Neural cell (in vitro differentiated cells): ENCODE data around the gene SLCO2A1. TPM values are rescaled to one million over a fixed set of nuclear protein-coding genes. Genes with fewer than 3 reads are reported as not detected.

Experiments used
- H2AFZ ChIP-seq: fragments of 200-600, 300-800 bp; sonication (generic), shearing (Covaris generic); 2 replicates; pipeline ENCODE4 v1.6.0; 2014; ENCODE audit warnings: low read depth, mild to moderate bottlenecking, antibody characterized with exemption, low read length, moderate library complexity
- H3F3A ChIP-seq: fragments of 200-600 bp; shearing (Covaris generic); 2 replicates; pipeline ENCODE4 v1.6.1; 2016; ENCODE audit warnings: mild to moderate bottlenecking, moderate library complexity, mixed read lengths, antibody characterized with exemption, low read length; ENCODE audit not compliant: insufficient read depth, poor library complexity, severe bottlenecking
- H3K27ac ChIP-seq: fragments of 200-600, 300-800 bp; sonication (generic), shearing (Covaris generic); 2 replicates; pipeline ENCODE4 v1.5.1; 2014; ENCODE audit warnings: mild to moderate bottlenecking, low read length, moderate library complexity
- H3K27me3 ChIP-seq: fragments of 300-800, 200-600 bp; sonication (generic), shearing (Covaris generic); 2 replicates; pipeline ENCODE4 v1.6.0; 2014; ENCODE audit warnings: mild to moderate bottlenecking, low read depth, low read length, moderate library complexity; ENCODE audit not compliant: insufficient read depth
- H3K36me3 ChIP-seq: fragments of 300-800, 200-600 bp; sonication (generic), shearing (Covaris generic); 2 replicates; pipeline ENCODE4 v1.5.1; 2014; ENCODE audit warnings: mild to moderate bottlenecking, antibody characterized with exemption, low read length, moderate library complexity; ENCODE audit not compliant: insufficient read depth
- H3K4me2 ChIP-seq: fragments of 300-800, 200-600 bp; sonication (generic), shearing (Covaris generic); 2 replicates; pipeline ENCODE4 v1.6.0; 2014; ENCODE audit warnings: mild to moderate bottlenecking, low read length
- H3K4me3 ChIP-seq: fragments of 300-800, 200-600 bp; sonication (generic), shearing (Covaris generic); 2 replicates; pipeline ENCODE4 v1.5.1; 2014; ENCODE audit warnings: mild to moderate bottlenecking, low read length, moderate library complexity
- H3K79me2 ChIP-seq: fragments of 200-600 bp; shearing (Covaris generic); replicated peaks from 2 replicates; pipeline ENCODE4 v1.6.0; 2014; ENCODE audit warnings: mild to moderate bottlenecking, low read length, moderate library complexity; ENCODE audit not compliant: insufficient read depth
- H3K9ac ChIP-seq: fragments of 300-800, 200-600 bp; sonication (generic), shearing (Covaris generic); 2 replicates; pipeline ENCODE4 v1.6.1; 2016; ENCODE audit warnings: mild to moderate bottlenecking, low read length, mixed read lengths
- H3K9me2 ChIP-seq: fragments of 200-600 bp; shearing (Covaris generic); 2 replicates; pipeline ENCODE4 v1.6.1; 2016; ENCODE audit warnings: mild to moderate bottlenecking, low read length, mixed read lengths; ENCODE audit not compliant: insufficient read depth
- H3K9me3 ChIP-seq: fragments of 200-600, 300-800 bp; sonication (generic), shearing (Covaris generic); 2 replicates; pipeline ENCODE4 v1.6.1; 2016; ENCODE audit warnings: mild to moderate bottlenecking, mixed run types, low read length, moderate library complexity, mixed read lengths
- H4K20me1 ChIP-seq: fragments of 200-600 bp; shearing (Covaris generic); 2 replicates; pipeline ENCODE4 v1.6.1; 2016; ENCODE audit warnings: mild to moderate bottlenecking, mixed run types; ENCODE audit not compliant: insufficient read depth
- CTCF ChIP-seq: fragments of 450-650 bp; IDR thresholded peaks from 2 replicates; pipeline ENCODE4 v1.5.1; 2014; ENCODE audit warnings: antibody characterized with exemption, mild to moderate bottlenecking, moderate library complexity; ENCODE audit not compliant: poor library complexity, severe bottlenecking
- EP300 ChIP-seq: fragments of 450-650 bp; conservative IDR thresholded peaks from 2 replicates; pipeline ENCODE4 v1.6.1; 2014; ENCODE audit warnings: antibody characterized with exemption, mild to moderate bottlenecking, moderate library complexity; ENCODE audit not compliant: poor library complexity, severe bottlenecking
- EZH2 ChIP-seq: fragments of 200-600, 300-800 bp; shearing (Covaris generic), sonication (generic); IDR thresholded peaks from 2 replicates; pipeline ENCODE4 v1.6.1; 2014; ENCODE audit warnings: antibody characterized with exemption, low read length, borderline replicate concordance, mild to moderate bottlenecking; ENCODE audit not compliant: insufficient read depth, poor library complexity, severe bottlenecking
- MXI1 ChIP-seq: fragments of 450-650 bp; conservative IDR thresholded peaks from 2 replicates; pipeline ENCODE4 v1.6.1; 2014; ENCODE audit warnings: antibody characterized with exemption, mild to moderate bottlenecking; ENCODE audit not compliant: poor library complexity, severe bottlenecking
- POLR2AphosphoS5 ChIP-seq: IDR thresholded peaks from 2 replicates; pipeline ENCODE4 v1.6.1; 2012
- RAD21 ChIP-seq: fragments of 450-650 bp; conservative IDR thresholded peaks from 2 replicates; pipeline ENCODE4 v1.6.1; 2014; ENCODE audit warnings: antibody characterized with exemption, mild to moderate bottlenecking, moderate library complexity
- REST ChIP-seq: IDR thresholded peaks from 2 replicates; pipeline ENCODE4 v1.6.1; 2012; ENCODE audit warnings: borderline replicate concordance
- SMC3 ChIP-seq: fragments of 450-650 bp; conservative IDR thresholded peaks from 2 replicates; pipeline ENCODE4 v1.6.1; 2014; ENCODE audit warnings: antibody characterized with exemption, mild to moderate bottlenecking, moderate library complexity; ENCODE audit not compliant: poor library complexity
- TAF1 ChIP-seq: IDR thresholded peaks from 2 replicates; pipeline ENCODE4 v1.6.1; 2012; ENCODE audit warnings: low read depth
- polyA plus RNA-seq: library from polyadenylated mRNA; depleted of rRNA; stranded (reverse); fragments of >200 nt; gene quantifications from 2 replicates; pipeline ENCODE4 v1.2.3, GENCODE V29; 2014

SLCO2A1 gene
- polyA plus RNA-seq, 1 donor from 2014 or later, result not detected

- no peak overlapping the region for H2AFZ ChIP-seq
- H3K9me2 ChIP-seq, result no peaks in the 10 kb centered on the region
- H3F3A ChIP-seq, result no peaks in the 10 kb centered on the region
- no peak overlapping the region for H3K27ac ChIP-seq
- H3K9me3 ChIP-seq, result no peaks in the 10 kb centered on the region
- TF ChIP-seq TAF1, result no peak
- TF ChIP-seq EZH2, result no peak
- no peak for TF ChIP-seq RAD21
- no peak overlapping the region for H3K4me3 ChIP-seq
- no peaks in the 10 kb centered on the region for H3K79me2 ChIP-seq
- H3K27me3 ChIP-seq, result no peaks in the 10 kb centered on the region
- H3K9ac ChIP-seq, result no peak overlapping the region
- H3K36me3 ChIP-seq, result no peaks in the 10 kb centered on the region
- no peaks in the 10 kb centered on the region for H4K20me1 ChIP-seq
- H3K4me2 ChIP-seq, result no peak overlapping the region
These were observed 46.6 kb downstream of the SLCO2A1 start for GRCh38 chr3:133983126-133983525.

DNA sequence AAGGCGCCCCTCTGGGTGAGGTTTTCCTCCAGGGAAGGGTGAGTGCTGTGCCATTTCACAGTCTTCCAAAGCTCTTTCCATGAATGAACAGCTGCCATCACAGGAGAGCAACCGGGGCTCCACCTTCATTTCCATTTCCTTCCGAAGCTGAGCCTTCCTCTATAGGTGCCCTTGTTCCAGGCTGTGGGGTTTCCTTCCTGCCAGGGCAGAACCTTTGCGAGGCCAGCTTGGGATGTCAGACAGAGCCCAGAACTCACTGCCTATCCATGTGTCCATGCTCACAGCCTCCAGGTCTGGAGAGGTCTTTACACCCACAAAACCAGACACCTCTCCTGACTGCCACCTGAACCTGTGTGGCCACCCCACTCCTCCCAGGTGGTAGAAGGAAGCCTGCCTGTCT lies 49.2 kb downstream of the SLCO2A1 start:
- no peaks in the 10 kb centered on the region for H3K79me2 ChIP-seq
- H3K27me3 ChIP-seq, result no peaks in the 10 kb centered on the region
- no peaks in the 10 kb centered on the region for H4K20me1 ChIP-seq
- H3K27ac ChIP-seq, result no peak overlapping the region
- H3K4me2 ChIP-seq, result no peak overlapping the region
- H3K9me2 ChIP-seq, result no peaks in the 10 kb centered on the region
- no peak overlapping the region for H3K4me3 ChIP-seq
- H3K36me3 ChIP-seq, result no peaks in the 10 kb centered on the region
- H3F3A ChIP-seq, result no peaks in the 10 kb centered on the region
- H3K9ac ChIP-seq, result no peak overlapping the region
- no peaks in the 10 kb centered on the region for H3K9me3 ChIP-seq
- H2AFZ ChIP-seq, result no peak overlapping the region
- TF ChIP-seq SMC3 (no peak), MXI1 (no peak), RAD21 (no peak), REST (no peak), POLR2AphosphoS5 (no peak), EP300 (no peak), CTCF (no peak), TAF1 (no peak), EZH2 (no peak)

GRCh38 chr3:133980035-133980434 lies 49.7 kb downstream of the SLCO2A1 start:
- TF ChIP-seq TAF1, result no peak
- TF ChIP-seq CTCF, result no peak
- no peak for TF ChIP-seq EP300
- TF ChIP-seq MXI1, result no peak
- TF ChIP-seq SMC3, result no peak
- no peak for TF ChIP-seq POLR2AphosphoS5
- TF ChIP-seq REST, result no peak
- TF ChIP-seq EZH2, result no peak
- no peak for TF ChIP-seq RAD21
- no peaks in the 10 kb centered on the region for H3K36me3 ChIP-seq
- H3K9ac ChIP-seq, result no peak overlapping the region

More at GRCh38 chr3:133980035-133980434, 49.7 kb downstream of the SLCO2A1 start:
- H2AFZ ChIP-seq, result no peak overlapping the region
- no peaks in the 10 kb centered on the region for H3F3A ChIP-seq
- no peaks in the 10 kb centered on the region for H3K79me2 ChIP-seq
- H3K27ac ChIP-seq, result no peak overlapping the region
- H3K9me2 ChIP-seq, result no peaks in the 10 kb centered on the region
- H3K9me3 ChIP-seq, result no peaks in the 10 kb centered on the region
- H3K4me2 ChIP-seq, result no peak overlapping the region
- H3K27me3 ChIP-seq, result no peaks in the 10 kb centered on the region
- no peak overlapping the region for H3K4me3 ChIP-seq
- no peaks in the 10 kb centered on the region for H4K20me1 ChIP-seq
